ENCODE data around the gene SLX4IP.
A peak's percentile ranks its signal among the peaks of the same experiment; 100 is the strongest.

The SLX4IP gene

GRCh38 chr20:10467681-10468339, 32.7 kb downstream of the SLX4IP start:
- no peak for DNase-seq (ENCODE audit: low read depth)

GRCh38 chr20:10468340-10468845, 33.3 kb downstream of the SLX4IP start:
- DNase-seq (ENCODE audit: low read depth) = no peak

- no peak for DNase-seq (ENCODE audit: low read depth)
Measured at GRCh38 chr20:10469056-10469455, 34.0 kb downstream of the SLX4IP start.

DNA sequence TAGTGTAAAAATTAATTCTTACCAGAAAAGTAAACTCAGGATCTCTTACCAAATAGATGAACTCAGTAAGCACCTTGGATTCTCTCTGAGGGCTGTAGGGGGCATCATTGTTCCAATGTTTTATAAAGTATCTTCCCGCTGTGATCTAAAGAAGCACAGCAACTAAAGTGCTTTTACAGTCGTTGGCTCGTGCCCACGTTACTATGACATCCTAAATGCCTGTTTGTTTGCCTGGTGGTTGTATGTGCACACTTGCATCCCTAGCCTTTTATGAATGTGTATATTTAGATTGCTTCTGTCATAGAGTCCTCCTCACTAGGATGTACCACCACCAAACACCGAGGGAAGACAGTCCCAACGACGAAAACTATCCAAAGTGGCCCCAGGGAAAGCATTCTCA, 34.5 kb downstream of the SLX4IP start:
- DNase-seq (ENCODE audit: low read depth) = peak; percentile 60

GRCh38 chr20:10470276-10470675, 35.2 kb downstream of the SLX4IP start:
- no peak for DNase-seq (ENCODE audit: low read depth)

- no peak for DNase-seq (ENCODE audit: low read depth)
Measured at GRCh38 chr20:10472871-10473270, 37.8 kb downstream of the SLX4IP start.

DNA sequence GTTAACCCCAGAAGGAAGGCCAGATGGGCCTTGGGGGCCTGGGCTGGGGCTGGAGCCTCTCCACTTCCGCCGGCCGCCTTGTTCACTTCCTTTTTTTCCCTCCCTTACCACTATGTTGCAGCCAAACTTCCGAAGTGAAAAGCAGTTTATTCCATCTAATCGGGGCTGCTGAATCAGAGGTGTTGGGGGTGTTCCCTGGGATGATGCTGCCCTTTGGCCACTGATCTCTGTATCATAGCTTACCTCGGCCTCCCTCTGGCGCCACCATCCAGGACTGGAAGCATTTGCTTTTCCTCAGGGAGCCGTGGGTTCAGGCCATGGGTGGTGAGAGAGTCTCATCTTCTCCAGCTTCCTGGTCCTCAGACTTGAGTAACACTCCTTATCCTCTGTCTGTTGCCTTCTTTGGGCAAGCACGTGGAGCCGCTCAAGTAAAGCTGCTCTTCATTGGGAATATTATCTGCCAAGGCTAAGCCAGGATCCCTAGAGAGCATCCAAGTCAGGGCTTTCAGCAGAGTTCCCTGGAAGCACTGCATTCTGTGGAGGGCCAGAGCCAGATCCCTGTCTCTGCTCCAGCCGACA, 39.6 kb downstream of the SLX4IP start:
- no peak for DNase-seq (ENCODE audit: low read depth)

GRCh38 chr20:10475225-10475624, 40.1 kb downstream of the SLX4IP start:
- DNase-seq (ENCODE audit: low read depth) = no peak

DNA sequence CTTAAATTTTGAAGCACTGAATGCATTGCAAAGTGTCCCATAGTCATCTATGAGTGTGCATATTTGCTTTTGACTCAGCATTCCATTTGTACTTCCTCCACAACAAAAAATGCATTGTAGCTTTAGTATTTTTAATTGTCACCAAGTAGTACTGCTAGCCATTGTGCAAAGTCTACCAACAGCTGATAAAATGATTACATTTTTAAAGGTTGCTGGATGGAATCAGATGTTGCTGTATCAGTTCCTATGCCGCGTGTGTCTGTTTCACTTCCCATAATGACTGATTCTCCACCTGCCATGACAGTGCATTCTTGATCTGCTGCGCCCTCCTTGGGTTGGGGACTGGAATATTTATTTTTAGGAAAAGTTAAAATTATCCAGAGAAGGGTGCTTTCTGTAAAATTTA, 41.2 kb downstream of the SLX4IP start:
- DNase-seq (ENCODE audit: low read depth) = peak; percentile 28

DNA sequence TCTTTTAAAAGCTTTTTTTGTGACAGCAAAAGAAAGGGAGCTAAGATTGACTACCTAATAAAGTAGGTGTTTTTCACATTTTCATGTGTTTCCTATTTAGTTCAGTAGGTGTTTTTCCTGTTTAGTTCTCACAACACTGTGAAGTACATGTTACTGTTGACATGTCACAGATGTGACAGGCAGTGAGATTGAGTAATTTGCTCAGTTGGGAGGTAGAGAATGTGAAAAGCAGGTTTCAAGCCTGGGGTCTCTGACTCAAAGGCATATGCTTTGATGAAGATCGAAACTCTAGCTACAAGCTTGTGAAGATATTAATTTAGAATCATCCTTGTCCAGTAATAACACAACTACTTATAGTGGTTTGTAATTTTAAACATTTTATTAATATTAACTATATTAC, 43.1 kb downstream of the SLX4IP start:
- no peak for DNase-seq (ENCODE audit: low read depth)

DNA sequence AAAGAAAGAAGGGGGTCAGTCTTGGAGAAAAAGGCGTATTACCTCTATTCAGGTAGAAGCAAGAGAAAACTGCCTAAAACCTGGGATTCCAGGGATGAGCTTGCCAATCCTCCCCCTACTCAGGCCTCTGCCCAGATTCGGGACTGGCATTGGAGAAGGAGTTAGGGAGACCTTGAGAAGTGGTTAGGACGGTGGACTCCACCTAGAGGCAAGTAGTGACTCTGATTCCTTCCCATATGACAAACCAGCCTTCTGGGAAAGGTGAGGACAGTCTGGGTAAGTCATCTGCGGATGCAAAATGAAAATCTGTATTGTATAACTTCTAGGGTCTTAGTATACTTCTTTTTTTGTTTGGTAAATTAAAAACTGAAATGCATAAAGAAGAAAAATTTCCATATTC, 43.8 kb downstream of the SLX4IP start:
- no peak for DNase-seq (ENCODE audit: low read depth)

- no peak for DNase-seq (ENCODE audit: low read depth)
Measured at GRCh38 chr20:10481676-10482075, 46.6 kb downstream of the SLX4IP start.

DNA sequence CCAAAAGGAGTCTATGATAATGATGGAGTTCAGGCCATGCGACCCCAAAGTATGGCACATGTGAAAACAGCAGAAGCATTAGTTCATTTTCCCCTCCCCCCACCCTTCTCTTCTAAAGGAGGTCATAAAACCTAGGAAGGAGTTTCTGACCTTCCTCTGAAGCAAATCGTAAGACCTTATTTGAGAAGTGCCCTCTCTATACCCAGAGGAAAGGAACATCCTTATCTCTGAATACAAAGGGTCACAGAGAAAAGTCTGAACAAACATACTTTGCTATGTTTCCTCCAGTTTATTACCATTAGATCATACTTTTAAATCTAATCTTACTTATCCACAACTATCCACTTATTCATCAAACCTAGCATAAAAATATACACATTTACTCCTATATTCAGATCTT, 48.6 kb downstream of the SLX4IP start:
- DNase-seq (ENCODE audit: low read depth) = no peak

- peak; percentile 6 for DNase-seq (ENCODE audit: low read depth)
Measured at GRCh38 chr20:10487142-10488136, 52.3 kb downstream of the SLX4IP start.

DNA sequence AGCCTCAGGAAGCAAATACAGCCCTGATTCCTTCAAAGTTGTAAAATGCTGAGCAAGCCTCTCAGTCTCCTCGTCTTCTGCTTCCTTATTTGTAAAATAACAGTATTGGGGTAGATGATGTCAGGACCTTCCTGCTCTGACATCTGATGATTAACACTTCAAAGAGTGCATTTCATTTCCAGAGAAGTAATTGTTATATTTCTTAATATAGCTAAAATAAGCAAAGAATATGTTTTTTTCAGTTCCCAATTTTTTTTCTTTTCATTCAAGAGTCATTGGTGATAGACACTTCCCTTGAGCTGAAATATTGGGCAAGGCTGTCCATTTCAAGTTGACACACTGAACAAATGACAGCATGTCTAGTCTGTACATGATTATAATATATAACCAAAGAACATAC, 53.4 kb downstream of the SLX4IP start:
- DNase-seq (ENCODE audit: low read depth) = no peak

DNA sequence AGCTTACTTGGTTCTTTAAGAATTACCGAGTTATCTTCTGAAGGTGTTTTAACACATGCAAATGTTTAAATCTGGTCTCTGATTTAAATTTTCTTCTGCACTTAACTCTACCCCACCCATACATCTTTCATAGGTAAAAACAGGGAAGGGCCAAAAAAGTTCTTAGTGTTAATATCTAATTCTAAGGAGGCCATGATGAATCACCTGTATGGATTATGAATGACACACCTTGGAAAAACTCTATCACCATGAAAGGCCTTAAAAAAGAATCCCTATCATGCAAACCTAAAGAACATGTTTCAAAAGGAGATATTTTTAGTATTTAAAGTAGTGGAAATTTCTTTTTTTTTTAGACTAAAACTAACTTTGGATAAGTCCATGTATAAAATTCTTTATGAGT, 54.7 kb downstream of the SLX4IP start:
- no peak for DNase-seq (ENCODE audit: low read depth)

GRCh38 chr20:10490257-10490656, 55.2 kb downstream of the SLX4IP start:
- no peak for DNase-seq (ENCODE audit: low read depth)

DNA sequence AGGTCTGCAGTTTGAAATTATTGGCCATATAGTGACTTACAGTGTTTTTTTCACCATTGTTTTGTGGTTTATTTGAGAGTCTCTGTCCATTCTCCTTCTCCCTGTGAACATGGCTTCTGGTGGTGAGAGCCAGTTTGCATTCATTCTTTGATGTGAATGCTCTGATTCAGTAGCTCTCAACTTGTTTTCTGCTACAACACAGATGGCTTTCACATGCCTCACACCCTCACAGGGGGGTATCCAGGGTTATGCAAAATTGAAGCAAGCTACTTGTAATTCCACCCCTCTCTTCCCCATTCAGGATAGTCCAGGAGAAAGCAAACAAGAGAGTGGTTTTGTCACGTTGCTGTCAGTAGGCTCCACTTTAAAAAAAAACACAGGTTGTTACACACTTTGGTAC, 55.6 kb downstream of the SLX4IP start:
- DNase-seq (ENCODE audit: low read depth) = no peak

DNA sequence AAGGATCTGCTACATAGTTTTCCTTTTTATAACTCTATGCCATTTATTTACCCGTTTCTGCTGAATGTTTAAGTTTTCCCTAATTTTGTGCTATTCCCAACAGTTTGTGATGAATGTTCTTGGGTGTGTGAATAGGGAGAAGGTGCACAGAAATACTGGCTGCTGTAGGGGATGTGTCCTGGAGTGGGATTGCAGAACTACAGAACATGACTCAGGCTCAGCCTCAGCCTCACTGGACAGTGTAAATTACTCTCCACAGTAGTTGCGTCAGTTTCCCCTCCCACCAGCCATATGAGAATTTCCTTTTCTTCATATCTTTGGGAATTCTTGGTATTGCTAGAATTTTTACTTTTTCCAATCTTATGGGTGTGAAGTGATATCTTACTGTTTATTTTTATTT, 57.0 kb downstream of the SLX4IP start:
- DNase-seq (ENCODE audit: low read depth) = no peak

DNA sequence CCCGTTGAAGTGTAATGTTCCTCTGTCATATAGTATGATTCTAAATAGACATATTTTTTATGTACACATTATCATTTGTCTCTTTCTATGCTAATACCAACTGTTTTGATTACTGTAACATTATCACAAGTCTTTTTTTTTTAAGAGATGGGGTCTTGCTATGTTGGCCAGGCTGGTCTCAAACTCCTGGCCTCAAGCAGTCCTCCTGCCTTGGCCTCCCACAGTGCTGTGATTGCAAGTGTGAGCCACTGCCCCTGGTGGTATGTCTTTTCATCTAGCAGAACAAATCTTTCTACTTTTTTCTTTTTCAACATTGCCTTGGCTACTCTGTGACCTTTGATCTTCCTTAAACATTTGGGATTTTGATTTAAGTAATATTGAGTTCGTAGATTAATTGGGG, 57.7 kb downstream of the SLX4IP start:
- no peak for DNase-seq (ENCODE audit: low read depth)

DNA sequence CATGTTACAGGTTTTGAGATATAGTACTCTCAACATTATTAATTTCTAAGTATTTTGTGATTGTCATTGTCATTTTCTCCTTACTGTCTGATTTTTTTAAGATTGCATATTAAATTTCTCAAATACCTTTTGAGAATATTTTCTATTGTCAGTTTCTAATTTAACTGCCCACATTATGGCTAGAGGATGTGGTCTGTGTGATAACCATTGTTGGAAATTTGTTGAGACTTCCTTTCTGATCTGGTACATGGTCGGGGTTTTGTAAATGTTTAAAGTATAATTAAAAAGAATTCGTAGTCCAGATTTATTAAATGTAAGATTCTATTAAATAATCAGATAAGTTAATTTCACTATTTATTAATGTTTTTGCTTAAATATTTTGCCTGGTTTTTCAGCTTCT, 60.1 kb downstream of the SLX4IP start:
- no peak for DNase-seq (ENCODE audit: low read depth)

- no peak for DNase-seq (ENCODE audit: low read depth)
Measured at GRCh38 chr20:10496465-10496864, 61.4 kb downstream of the SLX4IP start.

DNA sequence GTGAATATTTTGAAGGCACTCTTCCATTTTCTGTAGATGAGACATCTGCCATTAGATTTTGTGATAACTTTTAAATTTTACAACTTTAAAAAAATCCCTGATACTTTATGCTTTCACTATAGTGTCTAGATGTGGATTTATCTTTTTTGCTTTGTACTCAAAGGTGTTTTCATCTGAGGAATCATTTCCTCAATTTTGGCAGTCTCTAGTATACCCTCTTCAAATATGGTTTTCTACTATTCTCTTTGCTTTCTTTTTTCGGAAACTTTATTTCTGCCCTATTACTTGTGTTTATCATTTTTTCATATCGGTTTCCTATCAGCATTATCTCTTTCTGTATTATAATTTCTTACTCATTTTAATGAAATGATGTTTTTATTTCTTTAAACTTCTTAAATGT, 62.2 kb downstream of the SLX4IP start:
- DNase-seq (ENCODE audit: low read depth) = no peak

Measured in GM04503 (cell line).